HG02870 (cell line): Measurements from ENCODE around the gene SNX10.

ENCODE experiments used
- ATAC-seq: cut with Tn5 transposase; IDR thresholded peaks from one replicate; pipeline ENCODE4 v1.9.1; 2021; ENCODE audit warnings: mild to moderate bottlenecking, moderate library complexity; ENCODE audit not compliant: unreplicated experiment

Gene SNX10

DNA sequence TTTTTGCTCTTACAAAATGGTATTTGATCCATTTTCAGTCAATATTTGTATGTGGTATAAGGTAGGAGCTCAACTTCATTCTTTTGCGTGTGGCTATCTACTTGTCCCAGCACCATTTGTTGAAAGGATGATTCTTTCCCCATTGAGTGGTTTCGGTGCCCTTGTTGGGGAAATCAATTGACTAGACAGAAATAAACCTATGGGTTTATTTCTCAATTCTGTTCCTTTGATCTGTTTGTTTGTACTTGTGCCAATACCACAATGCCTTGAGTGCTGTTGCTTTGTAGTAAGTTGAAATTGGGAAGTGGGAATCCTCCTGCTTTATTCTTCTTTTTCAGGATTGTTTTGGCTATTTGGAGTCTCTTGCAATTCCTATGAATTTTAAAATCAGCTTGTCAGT lies 41.0 kb downstream of the SNX10 start:
- no peak for ATAC-seq

DNA sequence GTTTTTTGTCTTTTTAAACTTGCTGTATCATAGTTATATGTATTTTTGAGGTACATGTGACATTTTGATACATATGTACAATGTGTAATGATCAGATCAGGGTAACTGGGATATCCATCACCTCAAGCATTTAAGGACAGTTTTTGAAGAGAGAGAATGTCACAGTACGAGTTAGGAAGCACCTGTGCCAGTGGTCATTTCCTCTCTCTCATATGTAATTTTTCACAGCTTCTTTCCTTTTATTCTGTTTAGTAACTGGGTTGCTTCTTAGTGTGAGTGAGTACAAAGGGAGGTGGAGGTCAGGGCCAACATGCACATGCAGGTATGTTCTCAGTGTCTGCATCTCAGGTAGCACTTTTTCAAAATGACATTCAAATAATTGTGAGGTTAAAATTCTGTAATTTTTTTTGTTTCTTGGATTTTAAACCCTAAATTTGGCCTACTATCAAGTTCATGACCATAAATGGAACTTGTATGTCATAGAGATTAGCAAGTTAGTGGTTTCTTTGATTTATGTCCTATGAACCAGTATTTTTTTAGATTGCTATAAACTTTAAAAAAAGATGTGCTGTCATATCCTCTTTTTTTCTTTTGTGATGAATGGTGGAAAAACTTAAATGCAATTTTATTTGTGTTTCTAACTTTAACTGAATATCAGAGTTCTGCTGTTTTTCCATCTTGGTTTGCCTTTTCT lies 42.7 kb downstream of the SNX10 start:
- no peak for ATAC-seq

DNA sequence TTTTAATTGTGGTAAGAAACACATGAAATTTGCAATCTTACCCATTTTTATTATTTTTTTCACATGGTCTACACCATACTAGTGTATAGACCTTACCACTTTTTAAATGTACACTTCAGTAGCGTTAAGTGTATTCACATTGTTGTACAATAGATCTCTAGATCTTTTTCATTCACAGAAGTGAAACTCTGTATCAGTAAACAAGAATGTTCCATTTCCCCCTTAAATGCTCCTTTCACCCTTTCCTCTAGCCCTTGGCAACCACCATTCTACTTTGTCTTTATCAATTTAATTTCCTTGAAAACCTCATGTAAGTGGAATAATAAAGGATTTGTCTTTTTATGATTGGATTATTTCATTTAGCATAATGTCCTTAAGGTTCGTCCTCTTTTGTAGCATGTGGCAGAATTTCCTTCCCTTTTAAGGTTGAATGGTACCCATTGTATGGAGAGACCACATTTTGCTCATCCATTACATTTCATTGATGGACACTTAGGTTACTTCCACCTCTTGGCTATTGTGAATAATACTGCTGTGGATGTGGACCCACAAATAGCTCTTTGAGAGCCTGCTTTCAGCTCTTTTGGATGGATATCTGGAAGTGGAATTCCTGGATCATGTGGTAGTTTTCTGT lies 45.7 kb downstream of the SNX10 start:
- no peak for ATAC-seq

DNA sequence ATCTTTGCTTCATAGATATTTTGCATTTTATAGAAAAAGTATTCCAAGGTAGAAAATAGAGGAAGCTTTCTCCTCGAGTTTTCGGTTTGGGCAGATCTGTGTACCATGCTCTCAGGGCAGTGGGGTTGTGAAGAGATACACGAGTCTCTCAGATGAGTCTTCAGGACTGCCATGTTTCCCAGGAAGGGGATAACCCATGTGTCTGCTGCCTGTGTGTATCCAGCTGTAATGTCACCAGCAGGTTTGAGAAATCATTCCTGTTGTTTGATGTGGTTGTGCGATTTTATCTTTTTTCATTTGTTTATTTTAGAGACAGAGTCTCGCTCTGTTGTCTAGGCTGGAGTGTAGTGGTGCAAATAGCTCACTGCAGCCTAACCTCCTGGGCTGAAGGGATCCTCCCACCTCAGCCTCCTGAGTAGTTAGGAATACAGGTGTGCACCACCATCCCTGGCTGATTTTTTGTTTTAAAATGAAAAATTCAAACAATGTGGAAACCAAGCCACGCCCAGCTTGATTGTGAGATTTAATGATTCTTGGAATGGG lies 48.9 kb downstream of the SNX10 start:
- no peak for ATAC-seq

DNA sequence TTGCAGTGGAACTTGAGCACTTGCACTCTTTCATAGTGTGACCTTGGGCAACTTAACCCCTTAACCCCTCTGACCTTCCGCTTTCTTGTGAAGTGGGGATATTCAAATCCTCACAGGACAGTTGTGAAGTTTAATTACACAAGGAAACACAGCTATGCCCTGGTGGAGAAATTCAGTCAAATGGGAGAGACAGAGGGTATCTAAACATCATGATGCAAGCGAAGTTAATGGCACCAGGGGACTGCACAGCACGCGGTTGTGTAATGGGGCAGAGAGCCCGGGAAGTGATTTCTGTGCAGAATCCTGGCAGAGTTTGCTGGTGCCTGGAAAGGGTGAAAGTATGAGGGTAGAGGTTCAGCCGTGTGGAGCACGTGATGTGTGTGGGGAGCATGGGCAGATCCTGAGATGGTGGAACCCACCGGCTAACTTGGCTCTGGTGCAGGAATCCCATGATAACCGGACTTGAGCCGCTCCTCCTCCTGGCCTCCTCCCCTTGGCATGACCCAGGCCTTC lies 51.7 kb downstream of the SNX10 start:
- no peak for ATAC-seq

DNA sequence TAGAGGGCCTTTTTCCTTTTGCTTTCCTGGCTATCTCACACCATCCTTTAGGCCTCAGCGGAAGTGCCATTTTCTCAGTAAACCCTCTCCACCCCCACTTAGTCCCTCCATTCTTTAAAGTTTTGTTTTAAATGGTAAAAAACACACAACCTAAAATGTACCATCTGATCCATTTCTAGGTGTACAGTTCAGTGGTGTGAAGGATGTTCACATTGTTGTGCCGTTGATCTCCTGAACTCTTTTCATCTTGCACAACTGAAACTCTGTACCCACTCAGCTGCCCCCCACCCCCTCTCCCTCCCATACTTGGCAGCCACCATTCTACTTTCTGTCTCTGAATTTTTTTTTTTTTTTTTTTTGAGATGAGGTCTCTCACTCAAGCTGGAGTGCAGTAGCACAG lies 52.2 kb downstream of the SNX10 start:
- ATAC-seq = no peak

DNA sequence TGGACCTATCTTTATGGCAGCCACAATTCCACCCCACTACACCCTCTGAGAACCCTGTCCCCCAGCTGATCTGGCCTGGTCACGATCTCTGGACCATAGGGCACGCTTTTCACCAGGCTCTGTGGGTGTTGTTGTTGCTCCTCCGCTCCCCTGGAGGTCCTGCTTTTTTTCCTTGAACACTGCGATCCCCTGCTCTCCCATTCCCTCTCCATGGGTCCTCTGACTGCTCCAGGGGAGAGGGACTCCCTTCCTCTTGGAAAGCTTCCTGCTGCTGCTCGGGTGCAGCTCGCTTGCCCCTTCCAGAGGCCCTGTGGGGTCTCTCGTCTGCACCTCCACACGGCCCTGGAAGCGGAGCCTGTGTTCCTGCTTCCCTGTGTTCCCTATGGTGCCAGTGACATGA lies 53.5 kb downstream of the SNX10 start:
- ATAC-seq = no peak

DNA sequence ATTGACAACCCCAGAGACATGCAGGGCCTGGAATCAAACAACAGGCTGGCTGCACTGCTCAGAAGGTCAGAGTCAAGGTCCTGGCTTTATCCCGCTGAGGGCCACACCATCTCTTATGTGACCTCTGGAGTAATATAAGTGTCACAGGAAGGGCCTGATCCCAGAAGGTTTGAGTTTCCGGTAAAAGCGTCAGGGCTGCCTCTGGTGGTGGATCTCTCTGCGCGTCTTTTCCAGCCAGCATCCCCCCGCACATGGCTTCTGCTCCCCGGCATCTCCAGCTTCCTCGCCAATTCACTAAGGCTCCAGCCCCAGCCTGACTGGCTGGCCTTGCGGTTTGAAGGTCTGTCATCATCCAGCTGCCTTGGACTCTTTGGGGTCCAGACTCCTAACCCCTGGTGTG lies 54.2 kb downstream of the SNX10 start:
- ATAC-seq = no peak

DNA sequence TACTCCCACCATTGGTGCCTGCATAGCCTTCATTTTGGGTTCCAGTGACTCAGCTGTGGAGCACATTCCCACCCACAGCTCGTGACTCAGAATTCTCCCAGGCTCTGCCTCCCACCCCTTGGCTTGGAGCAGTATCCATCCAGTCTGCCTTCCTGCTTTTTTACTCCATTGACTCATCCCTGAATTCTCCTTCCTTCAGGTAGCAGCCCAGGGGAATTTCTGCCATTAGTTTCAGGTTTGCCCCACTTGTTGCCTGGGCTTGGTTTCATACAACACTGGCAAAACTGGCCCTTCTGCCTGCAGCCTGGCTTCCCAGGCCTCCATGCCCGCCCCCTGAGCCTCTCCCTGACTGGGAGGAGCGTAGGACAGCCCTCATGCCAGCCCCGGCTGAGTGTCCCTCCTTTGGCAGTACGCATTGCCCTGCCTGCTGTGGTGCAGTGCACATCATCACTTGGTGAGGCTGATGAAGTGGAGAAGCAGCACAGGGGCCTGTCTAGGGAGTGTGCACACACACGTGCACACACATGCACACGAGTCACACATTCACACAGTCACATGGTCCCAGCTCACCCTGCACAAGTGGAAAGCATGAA lies 55.0 kb downstream of the SNX10 start:
- ATAC-seq = no peak

DNA sequence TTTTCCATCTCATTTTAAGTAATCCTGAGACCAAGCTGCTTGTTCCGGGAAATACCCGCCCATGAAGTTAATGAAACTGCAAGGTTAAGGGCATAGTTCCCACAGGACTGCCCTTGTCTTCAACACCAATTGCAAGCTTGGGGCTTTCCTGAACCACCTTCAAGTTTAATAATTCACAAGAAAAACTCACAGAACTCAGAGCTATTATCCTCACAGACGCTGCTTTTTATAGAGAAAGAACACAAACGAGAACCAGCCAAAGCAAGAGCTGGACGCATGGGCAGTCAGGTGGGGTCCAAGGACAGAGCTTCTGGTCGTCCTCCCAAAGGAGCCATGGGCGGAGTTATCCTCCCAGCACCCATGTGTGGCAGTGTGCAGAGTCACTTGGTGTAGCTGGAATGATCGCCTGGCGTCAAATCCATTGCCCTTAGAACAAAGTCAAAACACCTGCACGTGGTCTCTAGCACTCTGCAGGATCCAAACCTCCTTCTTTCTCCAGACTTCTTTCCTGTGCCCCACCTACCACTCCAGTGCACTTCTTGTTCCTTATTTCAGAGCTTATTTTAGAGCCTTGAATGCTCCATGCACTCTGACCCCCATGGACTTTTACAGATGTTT lies 56.7 kb downstream of the SNX10 start:
- ATAC-seq = no peak

DNA sequence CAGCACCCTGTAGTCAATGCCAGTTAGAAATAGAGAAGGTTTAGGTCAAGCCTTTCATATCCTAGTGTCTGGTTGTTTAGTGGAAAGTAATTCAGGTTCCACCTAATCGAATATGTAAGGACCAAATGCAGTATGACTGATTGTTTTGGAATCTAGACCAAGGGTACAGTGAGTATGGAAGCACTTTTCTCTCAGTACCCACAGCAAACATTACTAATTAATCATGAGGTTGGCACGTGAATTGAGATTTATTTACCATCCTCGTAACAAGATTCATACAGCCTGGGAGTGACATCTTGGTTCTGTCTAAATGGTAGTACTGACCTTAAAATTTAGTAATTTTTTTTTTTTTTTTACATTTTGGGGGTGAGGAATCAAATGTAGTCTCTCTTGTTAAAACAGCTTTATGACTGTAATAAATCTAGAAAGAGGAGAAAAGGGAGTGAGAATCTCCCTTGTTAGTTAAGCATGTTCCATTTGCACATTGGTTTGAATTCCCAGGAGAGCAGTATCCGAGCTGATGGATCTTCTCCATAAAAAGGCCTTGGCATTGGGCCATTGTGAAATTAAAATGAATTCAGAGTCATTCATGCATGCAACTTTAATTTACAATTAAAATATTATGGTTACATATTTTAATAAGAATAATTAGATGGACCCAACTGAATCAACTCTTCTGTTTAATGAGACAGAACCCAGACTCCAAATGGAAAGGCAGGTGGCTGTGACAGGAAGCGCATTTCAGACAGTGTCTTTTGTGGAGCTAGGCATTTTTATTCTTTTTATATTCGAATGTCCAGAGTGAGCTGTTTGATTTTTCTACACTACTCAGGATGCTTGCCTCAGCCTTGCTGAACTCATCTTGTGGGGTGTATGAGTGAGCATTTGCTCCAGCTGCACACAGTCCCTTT lies 57.6 kb downstream of the SNX10 start:
- no peak for ATAC-seq

DNA sequence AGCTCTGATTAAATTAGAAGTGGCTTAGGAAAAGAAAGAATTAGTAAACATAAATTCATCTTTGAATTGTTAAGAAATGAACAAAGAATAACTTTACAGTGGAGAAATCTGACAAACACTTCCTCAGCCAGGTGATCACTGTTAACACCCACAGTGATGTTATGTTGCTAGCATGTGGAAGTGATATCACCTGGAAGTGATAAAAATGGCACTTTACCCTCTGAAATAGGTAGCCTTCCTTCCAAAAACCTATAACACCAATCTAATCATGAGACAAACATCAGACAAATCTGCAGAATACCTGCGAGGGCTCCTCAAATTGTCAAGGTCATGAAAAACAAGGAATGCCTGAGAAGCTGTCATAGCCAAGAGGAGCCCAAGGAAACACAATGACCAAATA lies 59.5 kb downstream of the SNX10 start:
- no peak for ATAC-seq

DNA sequence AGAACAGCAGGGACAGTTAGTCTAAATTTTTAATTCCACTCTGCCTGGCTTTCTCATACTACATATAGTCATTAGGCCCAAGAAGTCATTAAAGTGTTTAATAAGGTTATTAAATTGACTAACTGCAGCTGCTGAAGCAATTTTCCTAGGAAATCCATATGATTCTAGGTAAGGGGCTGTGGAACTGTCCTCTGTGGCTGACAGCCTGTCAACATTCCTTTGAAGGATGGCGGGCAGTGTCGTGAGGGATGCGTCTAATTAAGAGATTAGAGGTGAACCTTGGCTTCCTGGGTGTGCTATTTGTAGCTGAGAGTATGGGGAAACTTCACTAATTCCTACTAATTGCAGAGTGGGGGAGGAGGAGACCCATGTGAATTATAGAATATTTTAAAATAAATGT lies 64.6 kb downstream of the SNX10 start:
- no peak for ATAC-seq

DNA sequence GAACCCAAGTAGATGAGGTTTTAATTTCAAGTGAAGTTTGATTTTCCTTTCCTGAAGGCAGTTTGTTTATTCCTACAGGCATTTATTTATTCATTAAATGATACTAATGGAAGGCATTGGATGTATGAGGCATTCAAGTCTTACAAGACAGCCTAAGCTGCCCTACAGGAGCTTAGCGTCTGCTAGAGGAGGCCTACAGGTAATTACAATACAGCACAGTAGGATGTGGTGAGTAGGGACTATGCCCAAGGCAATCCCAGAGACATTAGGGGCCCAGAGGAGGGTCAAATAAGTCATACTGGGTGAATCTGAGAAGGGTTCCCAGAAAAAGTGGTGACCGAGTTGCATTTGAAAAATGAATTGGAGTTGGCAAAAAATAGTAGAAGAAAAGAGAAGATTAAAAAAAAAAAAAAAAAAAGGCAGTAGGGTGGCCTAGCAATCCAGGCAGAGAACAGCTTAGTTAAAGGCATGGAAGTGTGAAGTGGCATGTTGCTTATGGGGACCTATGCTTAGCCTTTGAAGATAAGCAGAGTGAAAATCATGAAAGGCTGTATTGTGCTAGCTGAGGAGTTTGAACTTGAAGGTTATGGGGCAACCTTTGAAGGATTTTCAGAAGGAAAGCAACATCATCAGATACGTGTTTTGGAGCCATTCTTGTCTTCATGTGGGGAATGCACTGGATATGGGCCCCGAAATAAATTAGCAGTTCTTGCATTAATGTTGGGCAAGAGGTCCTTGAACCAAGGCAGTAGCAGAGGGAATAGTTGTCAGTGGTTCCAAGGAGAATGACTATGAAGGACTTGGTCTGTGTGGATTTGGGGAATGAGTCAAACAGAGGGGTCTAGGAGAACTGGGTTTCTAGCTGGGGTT lies 65.5 kb downstream of the SNX10 start:
- no peak for ATAC-seq

DNA sequence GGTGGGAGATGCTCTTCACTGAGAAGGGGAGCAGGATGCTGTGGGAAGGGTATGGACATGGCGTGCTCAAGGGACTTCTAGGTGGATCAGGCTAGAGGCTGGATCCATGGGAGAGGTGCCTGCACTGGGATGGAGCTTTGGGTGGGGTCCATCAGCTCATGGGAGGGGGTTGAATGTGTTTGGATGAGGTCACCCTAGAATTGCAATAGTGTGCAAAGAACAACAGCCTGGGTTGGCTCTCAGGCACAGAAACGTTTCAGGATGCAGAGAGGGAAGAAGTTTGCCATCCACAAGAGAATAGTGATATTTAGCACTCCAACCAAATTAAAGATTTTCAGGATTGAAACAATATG lies 66.1 kb downstream of the SNX10 start:
- ATAC-seq = no peak

DNA sequence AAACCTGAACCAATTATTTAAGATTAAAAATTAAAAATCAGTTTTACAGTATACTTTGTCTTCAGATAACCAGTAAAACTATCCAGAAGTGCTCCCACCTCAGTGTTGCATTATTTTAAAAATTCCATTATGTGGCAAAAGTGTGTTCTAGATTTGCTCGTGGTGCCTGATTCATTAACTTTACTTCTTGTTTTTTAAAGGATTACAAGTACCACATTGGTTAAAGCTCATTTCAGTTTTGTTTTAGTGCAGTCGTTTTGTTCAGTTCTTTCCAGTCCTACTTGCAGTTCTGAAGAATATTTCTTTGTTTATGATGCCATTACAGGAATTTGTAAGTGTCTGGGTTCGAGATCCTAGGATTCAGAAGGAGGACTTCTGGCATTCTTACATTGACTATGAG lies 69.0 kb downstream of the SNX10 start:
- ATAC-seq = no peak

DNA sequence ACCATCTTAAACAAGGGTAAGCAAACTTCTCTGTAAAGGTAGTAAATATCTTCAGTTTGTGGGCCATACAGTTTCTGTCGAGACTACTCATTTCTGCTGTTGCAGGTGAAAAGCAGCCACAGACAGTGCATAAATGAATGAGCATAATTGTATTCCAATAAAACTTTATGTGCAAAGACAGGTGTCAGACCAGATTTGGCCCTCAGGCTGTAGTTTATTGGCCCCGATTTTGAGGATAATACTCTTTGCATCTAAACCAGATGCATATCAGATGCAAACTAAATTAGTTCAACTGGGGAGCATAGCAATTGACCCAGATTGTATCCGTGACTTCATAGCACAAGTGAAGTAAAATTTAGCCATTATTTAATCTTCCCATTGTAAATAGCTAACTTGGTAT lies 70.0 kb downstream of the SNX10 start:
- no peak for ATAC-seq

DNA sequence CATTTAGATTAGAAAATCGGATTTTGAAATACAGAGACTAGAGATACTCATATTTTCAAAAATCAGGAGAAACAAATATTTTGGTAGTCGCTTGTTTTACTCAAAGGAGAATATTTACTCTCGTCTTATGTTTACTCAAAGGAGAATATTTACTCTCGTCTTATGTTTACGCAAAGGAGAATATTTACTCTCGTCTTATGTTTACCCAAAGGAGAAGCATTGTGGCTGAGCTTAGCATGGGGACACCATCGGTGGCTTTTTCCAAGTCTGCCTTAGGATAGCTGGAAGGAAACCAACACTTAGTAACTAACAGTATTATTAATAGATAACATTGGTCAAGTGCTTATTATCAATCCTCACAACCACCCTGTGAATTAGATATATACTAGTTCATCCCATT lies 71.8 kb downstream of the SNX10 start:
- ATAC-seq = no peak

DNA sequence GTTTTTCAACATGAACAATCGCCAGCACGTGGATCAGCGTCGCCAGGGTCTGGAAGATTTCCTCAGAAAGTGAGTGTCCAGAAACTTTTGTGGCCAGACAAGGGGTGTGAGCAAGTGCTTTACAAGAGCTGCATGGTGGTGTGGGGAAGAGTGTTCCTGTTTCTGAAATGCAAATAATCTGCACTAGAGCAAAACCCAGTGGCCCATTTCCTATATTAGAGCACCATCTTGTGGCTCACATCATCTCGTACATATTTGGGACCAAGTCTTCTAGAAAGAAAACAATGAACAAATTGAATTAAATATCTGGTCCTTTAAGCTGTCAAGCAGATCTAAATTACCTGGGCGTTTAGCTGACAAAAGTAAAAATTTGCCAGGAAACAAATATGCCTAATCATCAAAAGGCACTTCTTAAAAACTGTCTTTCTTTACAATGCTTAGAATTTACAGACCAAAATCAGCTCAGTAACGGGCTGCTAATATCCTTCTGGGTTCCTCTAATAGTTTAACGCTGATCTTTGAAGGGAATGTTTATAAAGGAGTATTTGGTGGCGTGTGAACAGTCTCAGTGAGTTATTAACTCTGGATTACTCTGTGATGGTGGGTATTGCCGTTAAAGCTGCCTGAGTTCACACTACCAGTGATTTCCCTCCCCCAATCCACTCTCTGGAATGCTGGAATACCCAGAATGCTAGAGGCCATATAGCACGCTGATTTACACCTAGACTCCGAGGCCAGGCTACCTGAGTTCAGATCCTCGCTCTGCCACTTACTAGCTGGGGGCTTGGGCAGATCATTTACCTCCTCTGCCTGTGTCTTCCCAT lies 73.6 kb downstream of the SNX10 start:
- peak; percentile 90 for ATAC-seq
